GM13976 (cell line): Measurements from ENCODE around the gene FOLR1.
"Not testable (repeated sequence)": the region's sequence is repeated elsewhere in the genome, so short reads cannot be mapped to it uniquely, and the experiment has no call there.

Experiments used
- DNase-seq: peaks from one replicate; pipeline ENCODE4 v3.0.0; 2012; ENCODE audit warnings: low spot score
- CTCF ChIP-seq: IDR thresholded peaks from 2 replicates; pipeline ENCODE4 v1.5.1; 2012; ENCODE audit warnings: borderline replicate concordance, mild to moderate bottlenecking; ENCODE audit not compliant: insufficient read depth; ENCODE audit errors: extremely low read depth, missing control alignments, control extremely low read depth
- in situ Hi-C: fragments of 300-500 bp; cut with MboI; formaldehyde crosslinking; loops from one replicate; pipeline ENCODE4 v1.12.0; 2022; ENCODE audit warnings: low sequenced_read_pairs, mixed read lengths, inconsistent platforms; ENCODE audit not compliant: unreplicated experiment

FOLR1 gene

GRCh38 chr11:72177656-72178055, 14.3 kb upstream of the FOLR1 start:
- DNase-seq: no peak
- TF ChIP-seq CTCF: no peak
- in situ Hi-C loops: no loop called here

- in situ Hi-C loops: no loop called here
- no peak for DNase-seq
- no peak for TF ChIP-seq CTCF
These were observed 12.7 kb upstream of the FOLR1 start for GRCh38 chr11:72179049-72179803.

- in situ Hi-C loops: no loop called here
- DNase-seq: no peak
- TF ChIP-seq CTCF: no peak
These were observed 12.0 kb upstream of the FOLR1 start for GRCh38 chr11:72179804-72180396.

GRCh38 chr11:72180892-72181552, 10.9 kb upstream of the FOLR1 start:
- DNase-seq, in situ Hi-C loops: not testable (repeated sequence)

GRCh38 chr11:72181553-72181958, 10.4 kb upstream of the FOLR1 start:
- DNase-seq, in situ Hi-C loops: not testable (repeated sequence)

- TF ChIP-seq CTCF: no peak
- no peak for DNase-seq
- in situ Hi-C loops: no loop called here
These were observed 3.7 kb upstream of the FOLR1 start for GRCh38 chr11:72188267-72188666.

GRCh38 chr11:72189455-72190250, 2.3 kb upstream of the FOLR1 start:
- TF ChIP-seq CTCF: no peak
- no peak for DNase-seq
- in situ Hi-C loops: no loop called here
